NCI-H345 treated with DMSO at 0.1 percent for 48 hours (cell line): ENCODE results near the gene STT3A.

ENCODE experiments used
- DNase-seq: peaks from one replicate; lab custom pipeline; 2025; ENCODE audit not compliant: unreplicated experiment; lab: John Stamatoyannopoulos, UW

The STT3A gene

GRCh38 chr11:125649465-125650166 lies 57.0 kb downstream of the STT3A start:
- no peak for DNase-seq

DNA sequence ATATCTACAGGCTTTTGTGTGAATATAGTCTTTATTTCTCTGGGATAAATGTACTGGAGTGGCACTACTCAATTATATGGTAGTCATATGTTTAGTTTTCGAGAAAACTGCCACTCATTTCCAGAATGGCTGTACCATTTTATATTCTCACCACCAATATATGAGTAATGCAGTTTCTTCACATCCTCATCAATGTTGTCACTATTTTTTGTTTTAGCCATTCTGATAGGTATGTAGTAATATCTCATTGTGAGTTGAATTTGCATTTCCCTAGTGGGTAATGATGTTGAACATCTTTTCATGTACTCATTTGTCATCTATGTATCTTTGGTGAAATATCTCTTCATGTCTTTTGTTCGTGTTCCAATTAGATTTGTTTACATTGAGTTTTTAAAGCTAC lies 70.0 kb downstream of the STT3A start:
- DNase-seq: no peak

DNA sequence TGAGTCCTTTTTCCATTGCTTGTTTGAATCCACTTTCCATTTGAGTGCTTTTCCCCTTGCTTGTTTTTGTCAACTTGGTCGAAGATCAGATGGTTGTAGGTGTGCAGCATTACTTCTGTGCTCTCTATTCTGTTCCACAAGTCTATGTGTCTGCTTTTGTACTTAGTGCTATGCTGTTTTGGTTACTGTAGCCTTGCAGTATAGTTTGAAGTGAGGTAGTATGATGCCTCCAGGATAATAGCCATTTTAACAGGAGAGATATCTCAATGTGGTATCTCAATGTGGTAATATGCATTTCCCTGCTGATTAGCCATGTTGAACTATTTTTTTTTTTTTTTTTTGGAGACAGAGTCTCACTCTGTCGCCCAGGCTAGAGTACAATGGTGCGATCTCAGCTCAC lies 71.3 kb downstream of the STT3A start:
- no peak for DNase-seq

DNA sequence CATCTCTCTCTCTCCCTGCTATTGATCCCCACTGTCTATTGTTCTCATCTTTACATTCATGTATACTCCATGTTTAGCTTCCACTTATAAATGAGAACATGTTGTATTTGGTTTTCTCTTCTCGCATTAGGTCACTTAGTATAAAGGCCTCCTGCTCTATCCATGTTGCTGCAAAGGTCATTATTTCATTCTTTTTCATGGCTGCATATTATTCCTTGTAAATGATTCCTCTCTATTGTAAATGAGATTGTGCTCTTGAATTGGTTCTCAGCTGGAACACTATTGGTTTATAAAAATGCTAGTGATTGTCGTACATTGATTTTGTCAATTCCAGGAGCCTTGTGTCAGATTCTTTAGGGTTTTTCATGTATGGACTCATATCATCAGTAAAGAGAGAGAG lies 74.5 kb downstream of the STT3A start:
- DNase-seq: no peak

DNA sequence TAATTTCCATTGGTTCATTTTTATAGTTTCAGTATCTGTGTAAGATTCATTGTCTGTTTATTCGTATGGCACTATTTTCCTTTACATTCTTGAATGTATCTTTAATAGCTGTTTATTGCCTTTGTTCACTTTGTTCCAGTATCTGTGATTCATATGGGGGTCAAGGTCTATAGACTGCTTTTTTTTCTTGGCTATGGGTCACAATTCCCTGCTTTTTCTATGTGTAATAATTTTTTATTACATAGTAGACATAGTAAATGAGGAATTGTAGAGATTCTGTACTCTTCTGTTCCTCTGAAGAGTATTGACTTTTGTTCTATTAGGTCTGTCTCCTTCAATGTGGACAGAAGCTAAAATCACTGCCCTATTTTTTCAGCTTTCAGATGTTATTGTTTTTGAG lies 77.5 kb downstream of the STT3A start:
- no peak for DNase-seq

GRCh38 chr11:125671561-125671960 lies 78.9 kb downstream of the STT3A start:
- no peak for DNase-seq
